NCI-H1436 (cell line): ENCODE results near the gene TRABD2B.

ENCODE experiments used
- DNase-seq: peaks from one replicate; lab custom pipeline; 2025; lab: John Stamatoyannopoulos, UW

The TRABD2B gene

DNA sequence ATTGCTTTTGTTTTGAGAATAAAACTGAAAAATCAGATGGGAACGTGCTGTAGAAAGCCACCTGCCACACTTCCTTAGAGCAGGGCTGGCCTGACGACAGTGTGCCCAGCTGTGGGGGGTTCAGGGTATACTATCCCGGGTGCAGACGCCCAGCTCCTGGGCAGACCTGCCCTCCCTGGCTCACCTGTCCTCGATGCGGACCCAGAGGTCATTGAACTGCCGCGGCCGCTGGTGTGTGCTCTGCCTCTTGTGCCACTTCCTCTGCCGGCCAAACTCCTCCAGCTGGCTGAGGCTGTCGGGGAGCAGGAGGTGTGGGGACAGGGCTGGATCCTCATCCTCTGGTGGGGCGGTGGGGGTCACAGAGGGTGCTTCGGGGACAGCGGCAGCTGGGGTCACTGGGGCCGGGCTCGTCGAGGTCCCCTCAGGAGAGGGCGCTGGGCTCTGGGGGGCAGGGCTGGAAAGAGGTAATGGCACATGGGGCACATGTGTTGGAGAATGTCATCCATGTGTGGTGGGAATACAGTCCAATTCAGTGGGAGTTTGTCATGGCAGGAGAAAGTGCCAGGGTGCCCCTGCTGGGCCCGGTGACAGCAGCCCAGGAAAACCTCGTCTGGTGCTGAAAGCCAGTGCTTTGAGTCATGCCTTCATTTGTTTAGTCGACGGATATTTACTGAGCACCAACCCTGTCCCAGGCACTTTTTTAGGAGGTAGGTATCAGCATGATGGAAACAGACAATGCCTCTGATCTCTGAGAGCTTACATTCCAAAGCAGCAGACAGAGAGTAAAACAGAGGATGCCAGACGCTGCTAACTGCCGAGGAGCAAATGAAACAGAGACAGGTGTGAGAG lies 222.0 kb downstream of the TRABD2B start:
- no peak for DNase-seq

DNA sequence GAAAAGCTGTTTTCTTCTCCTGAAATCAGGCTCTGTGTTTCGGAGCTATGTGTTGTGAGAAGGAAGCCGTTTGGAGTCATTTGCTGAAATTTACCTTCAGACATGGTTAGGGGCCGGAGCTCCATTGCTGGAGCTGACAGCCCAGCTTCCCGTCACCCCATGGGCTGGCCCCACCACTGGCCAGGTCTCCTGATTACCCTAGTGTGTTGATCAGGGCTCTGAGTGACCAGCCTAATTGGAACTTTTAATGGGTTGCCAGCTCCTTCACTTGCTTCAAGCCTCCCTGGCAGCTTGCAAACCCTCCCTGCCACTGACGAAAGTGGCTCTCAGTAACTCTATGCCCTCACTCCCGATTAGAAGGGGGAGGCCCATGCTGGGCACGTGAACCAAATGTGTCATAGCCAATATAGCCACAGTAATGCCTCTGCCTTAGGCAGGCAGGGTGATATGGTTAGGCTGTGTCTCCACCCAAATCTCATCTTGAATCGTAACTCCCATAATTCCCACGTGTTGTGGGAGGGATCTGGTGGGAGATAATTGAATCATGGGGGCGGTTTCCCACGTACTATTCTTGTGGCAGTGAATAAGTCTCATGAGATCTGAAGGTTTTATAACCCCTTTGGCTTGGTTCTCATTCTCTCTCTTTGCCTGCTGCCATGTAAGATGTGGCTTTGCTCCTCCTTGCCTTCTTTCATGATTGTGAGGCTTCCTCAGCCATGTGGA lies 224.1 kb downstream of the TRABD2B start:
- no peak for DNase-seq

DNA sequence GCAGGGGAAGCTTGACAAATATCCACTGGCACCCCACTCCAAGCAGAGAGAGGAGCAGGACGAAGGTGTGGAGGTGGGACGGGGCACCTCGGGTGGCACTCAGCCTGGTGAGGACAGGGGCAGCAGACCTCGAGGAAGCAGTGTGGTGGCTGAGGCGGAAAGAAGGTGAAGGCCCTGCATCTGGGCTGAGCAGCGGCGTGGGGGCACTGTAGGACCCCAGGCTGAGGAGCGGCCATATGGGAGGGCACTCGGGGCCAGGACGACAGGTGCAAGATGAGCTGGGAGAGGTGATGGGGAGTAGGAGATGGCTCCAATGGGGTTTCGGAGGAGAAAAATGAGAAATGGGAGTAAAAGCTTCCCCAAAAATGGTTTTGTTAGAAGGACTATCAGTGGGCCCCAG lies 224.9 kb downstream of the TRABD2B start:
- no peak for DNase-seq

DNA sequence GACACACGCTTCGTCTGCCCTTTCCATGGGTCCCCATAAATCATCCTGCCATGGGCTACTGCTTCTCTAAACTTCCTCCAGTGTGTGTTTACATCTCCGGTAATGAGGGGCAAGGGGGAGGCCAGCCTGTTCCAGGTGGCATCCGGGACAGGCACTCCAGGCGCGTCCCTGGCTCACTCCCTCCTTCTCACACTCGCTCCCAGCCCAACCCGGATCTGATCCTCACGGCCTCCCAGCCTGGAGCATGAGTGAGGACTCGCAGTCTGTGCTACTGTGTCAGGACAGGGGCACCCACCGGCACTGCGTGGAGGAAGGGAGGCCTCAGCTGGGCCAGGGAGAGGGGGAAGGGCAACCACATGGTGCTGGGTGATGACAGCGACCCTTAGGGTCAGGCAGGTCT lies 225.4 kb downstream of the TRABD2B start:
- DNase-seq, result no peak

DNA sequence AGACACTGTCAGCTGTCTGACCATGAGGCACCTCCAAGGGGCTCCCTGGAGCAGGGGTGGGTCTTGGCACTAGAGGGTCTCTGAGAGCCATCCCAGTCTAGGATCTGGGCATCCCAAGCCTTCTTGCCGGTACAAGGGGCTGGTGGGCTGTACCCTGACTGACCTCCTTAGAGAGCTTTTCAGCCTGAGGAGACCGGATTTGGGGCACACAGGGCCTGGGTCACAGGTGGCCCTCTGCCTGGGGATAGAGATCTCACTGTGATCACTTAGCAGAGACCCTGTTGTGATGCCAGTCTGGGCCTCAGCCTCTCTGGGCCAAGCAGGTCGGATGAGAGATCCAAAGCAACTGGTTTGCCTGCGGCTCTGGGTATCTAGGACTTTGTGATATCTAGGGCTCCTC lies 227.2 kb downstream of the TRABD2B start:
- DNase-seq, result no peak

DNA sequence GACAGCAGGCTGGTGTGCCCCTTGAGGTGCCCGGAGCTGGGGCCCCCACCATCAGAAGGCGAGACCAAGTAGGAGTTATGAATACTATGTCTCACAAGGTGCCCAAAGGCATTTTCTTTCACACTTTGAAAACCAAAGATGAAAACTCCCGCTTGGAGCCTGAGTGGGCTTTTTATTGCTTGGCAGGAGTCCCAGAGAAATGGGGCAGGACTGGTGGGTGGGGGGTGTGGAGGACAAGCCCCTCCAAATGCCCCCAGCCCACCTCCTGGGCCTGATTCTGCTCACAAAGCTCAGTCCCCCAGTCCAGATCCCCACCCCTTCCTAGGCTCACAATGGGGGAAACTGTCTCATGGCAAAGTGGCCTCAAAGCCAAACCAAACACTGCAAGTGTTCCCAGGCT lies 227.9 kb downstream of the TRABD2B start:
- no peak for DNase-seq

DNA sequence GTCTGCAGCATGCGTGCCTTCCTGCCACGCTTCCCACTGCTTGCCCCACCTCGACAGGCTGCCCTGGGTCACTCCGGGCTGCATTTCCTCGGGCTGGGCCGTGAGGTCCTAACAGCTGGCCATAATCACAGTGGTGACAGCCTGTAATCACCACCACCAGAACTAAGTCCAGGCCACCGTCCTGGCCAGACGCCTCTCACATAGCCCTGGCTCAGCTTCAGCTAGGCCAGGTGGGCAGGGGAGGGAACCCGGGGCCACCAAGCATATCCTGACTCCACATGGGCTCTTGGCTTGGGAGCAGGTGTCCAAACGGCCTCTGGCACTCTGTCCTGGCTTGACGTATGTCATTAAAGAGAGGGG lies 229.5 kb downstream of the TRABD2B start:
- DNase-seq, result no peak

DNA sequence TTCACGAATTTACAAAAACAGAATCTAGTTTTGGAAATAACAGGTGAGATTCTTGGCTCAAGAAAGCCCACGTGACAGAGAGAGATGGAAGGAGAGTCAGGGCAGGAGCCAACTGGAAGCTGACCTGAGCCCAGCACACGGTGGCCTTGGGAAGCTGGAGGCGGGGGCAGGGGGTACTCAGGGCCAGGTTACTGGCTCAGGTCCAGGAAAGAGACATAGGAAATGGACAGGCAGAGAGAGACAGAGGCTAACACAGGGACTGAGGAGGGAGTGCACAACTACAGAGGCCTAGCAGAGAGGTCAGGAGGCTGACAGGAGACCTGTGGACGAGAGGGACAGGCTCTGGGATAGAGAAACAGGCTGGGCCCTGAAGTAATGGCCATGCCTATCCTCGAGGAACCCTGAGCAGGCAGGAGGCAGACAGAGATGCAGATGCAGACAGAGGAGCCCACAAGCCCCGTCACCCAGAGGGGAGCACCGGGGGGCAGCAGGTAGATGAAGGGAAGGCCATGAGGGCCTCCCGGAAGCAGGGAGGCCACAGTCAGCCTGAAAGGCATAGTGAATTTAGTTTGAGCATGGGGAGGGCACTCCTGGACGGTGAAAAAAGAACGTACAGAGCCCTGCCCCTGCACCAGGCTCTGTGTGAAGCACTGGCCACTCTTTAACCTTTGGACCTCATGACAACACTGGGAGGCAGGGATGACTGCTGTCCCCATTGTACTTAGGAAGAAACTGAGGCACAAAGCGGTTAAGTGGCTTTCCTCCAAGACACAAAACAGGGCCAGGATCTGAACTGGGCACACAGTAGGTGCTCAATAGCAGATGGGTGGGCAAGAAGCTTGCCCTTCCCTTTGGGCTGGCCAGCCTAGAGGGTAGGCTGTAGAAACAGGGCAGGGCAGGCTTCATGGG lies 230.1 kb downstream of the TRABD2B start:
- DNase-seq, result no peak

DNA sequence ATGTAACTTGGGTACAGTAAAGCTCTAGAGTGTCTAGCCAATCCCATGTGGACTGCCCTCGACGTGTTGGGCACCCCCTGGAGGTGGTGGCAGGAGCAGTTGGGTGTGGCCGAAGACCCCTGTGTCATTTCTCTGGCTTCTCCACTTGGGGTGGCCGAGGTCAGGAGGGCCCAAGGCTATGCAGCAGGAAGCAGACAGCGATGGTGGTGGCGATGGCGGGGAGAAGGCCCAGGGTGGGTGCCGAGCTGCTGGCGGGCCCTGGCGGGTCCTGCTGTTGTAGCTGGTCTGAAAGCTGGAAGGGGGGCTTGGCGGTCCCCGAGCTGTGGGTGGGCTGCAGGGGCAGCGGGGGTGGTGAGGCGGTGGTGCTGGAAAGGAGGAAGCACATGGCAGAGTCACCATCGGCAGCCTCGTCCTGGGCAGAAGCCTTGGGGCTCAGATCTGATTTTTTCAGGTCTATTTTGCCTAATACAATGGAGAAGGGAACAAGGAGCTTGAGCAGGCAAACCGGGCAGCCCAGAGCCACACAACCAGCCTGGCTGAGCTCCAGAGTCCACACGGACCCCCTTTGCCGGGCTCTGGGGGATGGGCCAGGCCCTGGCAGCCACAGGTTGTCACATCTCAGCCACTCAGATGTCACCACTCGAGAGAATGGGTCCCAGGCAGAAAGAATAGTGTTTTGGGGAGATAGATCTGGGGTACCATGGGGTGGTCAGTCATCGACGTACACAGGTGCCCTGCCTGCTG lies 231.3 kb downstream of the TRABD2B start:
- DNase-seq, result no peak

DNA sequence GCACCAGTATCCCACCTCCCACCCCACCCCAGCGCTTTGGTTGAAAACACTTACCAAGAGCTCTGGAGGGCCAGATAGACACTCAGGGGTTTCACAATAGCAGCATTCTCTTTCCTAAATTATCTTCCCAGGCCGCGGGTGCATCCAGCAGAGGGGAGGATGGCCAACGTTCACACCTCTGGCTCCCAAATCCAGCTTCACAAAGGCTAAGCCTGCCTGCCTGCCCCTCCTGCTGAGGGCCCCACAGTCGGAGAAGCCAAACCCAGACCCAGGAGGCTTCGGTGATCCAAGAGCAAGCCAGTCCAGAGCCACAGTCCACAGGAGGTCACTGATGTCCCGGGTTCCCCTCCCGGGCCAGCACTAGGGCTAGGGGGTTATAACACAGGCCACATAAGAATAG lies 231.9 kb downstream of the TRABD2B start:
- no peak for DNase-seq

DNA sequence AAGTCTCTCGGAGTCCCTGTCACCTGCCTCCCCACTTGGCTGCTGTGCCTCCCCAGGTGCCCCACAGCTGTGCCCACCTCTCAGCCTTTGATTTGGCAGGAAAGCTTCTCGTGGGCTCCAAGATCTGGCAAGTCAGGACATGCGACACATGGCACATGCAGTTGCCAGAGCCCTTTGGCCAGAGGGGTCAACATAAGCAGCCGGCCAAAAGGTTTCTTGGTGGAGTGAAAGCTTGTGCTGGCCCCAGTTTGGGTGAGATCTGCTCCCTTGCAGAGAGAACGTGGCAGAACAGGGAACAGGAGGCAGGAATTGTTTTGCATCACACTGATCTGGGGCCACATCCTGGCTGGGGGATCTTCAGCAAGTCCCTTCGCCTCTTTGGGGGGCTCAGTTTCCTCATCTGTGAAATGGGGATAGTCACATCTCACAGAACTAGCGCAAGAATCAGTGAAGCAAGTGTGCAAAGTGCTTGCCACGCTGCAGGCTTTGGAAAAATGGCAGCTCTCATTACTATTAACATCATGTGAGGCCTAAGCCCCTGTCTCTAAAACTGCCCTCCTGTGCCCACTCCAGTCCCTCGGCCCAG lies 232.6 kb downstream of the TRABD2B start:
- no peak for DNase-seq

DNA sequence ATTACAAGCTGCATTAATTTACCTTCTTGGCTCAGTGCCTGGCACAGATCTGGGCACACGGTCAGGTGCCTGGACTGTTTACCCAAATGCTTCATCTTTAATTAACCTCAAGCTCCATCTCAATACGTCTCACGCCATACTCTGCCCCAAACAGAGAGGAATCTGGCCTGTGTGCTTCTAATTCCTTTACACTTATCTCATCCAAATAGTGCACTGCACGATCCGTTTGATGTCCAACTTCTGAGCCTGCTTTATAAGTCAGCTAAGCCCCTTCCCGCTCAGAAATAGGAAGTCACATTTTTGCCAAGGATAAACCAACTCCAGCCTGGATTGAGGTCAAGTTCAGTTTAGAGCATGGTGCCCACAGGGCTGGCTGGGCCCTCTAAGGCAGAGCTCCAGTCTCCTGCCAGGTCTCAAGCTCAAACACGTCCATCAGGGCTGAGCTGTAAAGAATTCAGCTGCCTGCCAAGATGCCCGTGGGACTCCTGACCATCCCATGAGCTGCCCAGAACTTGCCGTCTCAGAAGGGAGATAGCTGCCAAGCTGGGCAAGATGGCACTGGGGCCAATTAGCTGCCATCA lies 233.5 kb downstream of the TRABD2B start:
- no peak for DNase-seq

DNA sequence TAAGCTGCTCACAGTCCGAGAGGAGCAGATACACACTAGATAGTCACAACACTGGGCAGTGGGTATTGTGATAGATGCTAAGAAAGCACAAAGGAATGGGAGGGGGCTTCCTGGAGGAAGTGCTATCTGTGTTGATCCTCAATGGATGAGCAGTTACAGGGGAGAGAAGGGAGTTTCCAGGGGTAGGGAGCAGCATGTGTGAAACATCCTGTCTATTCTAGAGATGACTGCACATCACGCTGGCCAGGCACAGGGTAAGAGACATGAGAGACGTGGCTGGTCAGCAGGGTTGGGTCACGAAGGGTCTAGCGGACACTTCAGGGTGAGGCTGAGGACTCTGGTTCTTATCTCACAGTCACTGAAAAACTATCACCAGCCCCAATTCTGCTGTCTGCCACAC lies 235.2 kb downstream of the TRABD2B start:
- DNase-seq, result no peak

DNA sequence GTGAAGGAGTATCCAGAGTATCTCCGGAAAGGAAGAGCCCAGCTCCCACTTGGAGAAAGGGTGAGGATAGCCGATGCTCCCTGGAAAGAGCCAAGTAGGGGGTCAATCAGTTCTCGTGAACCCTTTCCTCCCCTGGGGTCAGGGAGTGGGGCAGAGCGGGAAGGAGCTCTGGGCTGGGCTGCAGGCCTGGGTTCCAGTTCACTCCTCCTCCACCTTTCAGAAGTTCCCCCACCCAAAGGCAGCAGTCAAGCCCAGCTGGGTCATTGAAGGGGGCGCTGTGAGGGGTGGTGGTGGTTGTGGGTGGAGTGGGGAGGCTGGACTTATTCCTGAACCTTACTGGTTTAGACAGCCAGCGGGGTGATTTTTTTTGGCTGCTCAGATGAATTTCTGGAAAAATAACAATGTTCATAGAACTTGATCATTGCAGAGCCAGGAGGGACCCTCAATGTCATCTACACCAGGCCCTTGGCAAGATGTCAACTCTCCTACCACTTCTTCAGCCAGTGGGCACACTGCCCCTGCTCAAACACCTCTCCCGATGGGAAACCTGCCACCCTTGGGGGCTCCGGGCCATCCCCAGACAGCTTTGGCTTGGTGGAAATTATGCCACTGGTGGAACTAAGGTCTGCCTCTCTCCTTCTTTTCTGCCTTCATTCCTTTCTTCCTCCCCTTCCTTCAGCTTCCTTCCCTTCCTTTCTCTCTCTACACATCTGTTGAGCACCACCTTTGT lies 235.8 kb downstream of the TRABD2B start:
- DNase-seq, result no peak

DNA sequence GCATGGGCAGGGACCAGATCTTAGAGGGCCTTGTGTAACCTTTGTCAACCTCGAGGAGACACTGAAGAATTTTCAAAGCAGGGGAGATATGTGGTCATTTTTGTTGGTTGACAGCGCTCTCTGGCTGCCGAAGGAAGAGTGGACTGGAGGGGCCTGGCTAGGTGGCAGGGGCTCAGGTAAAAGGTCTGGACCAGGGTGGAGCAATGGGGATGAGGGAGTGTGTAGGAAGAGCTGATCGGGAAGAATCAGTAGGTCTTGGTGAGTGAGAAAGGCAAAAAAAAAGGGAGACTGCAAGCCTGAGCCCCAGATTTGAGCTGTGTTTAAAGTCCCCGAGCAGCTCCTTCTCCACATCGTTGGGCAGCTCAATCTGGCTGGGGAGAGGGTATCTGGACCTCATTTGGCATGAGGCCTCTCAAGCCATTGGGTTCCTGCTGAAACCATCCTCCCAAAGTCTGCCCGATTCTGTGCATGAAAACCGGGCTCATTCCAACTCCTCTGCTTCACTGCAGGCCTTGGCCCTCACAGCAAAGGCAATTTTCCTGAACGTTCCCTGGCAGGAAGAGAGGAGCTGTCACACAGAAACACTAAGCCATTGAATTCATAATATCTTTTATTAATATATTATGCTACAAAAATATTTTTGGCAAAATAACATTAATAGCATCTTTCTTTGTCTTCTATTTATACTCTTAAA lies 237.1 kb downstream of the TRABD2B start:
- no peak for DNase-seq

DNA sequence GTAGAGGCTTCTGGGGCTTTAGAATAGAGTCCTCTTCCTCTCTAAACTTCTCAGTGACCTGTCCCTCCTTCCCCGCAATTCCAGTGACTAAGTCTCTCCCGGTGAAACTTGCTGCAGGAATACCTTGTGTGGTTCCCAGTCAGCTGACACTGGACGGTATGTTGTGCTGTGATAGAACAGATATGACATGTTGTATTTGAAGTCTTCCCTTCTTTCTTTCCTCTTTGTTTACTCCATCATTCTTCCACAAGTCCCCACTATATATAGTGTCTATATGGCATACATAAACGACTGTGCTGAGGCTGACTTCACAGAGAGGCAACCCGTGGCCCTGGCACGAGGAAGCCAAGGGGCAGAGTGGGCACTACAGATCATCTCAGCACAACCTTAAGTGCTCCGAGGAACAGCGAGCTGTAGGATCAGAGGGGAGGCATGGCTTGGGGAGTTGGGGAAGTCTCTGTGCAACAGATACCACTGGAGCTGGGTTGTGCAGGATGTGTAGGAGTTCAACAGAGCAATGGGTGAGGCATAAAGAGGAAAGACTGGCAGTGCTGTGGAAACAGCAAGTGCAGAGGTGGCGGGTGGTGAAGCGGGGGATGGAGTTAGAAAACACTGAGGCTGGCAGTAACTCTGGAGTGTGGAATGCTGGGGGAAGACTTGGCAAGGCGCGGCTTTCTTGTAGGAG lies 237.8 kb downstream of the TRABD2B start:
- no peak for DNase-seq

DNA sequence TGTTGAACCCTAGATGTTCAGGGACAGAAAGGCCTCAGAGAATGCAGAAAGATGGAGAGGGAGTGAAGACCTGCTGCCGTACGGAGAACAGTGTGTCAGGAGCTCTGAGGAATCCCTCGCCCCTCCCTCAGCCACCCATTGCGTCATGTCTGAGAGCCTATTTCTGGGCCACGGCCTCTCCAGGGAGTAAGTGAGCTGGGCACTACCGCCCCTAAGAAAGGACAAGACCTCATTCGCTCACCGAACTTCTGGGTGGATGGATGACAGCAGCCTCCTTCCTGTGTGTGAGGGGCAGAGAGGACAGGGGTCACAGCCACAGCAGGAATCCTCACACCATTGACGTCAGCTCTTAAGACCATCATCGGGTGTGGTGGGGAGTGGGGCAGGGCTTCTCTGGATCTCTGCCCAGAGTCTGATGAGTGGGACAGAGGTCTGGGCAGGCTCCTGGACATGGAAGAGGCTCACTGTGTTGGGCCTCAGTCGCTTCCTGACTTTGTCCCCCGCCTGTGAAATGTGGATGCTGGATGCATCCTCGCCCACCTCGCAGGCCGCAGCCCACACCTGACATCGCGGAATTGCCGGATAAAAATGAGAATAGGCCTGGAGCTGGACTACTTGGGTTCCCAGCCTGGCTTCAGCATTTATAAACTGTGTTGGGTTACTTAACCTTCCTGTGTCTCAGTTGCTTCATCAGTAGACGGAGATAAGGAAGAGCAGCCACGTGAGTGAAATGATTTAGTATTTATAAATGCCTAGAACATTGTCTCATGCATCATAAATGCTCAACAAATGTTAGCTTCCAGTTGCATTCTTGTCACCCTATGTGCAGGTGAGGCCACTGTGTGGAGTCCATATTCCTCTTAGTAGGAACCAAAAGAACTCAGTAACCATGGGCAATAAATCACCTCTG lies 238.6 kb downstream of the TRABD2B start:
- no peak for DNase-seq
